HG03378 (cell line): ENCODE data around the gene MRNIP.
A peak's percentile ranks its signal among the peaks of the same experiment; 100 is the strongest.

Experiments used
- ATAC-seq: cut with Tn5 transposase; IDR thresholded peaks from one replicate; pipeline ENCODE4 v1.9.1; 2021; ENCODE audit warnings: mild to moderate bottlenecking, moderate library complexity; ENCODE audit not compliant: unreplicated experiment

MRNIP gene

DNA sequence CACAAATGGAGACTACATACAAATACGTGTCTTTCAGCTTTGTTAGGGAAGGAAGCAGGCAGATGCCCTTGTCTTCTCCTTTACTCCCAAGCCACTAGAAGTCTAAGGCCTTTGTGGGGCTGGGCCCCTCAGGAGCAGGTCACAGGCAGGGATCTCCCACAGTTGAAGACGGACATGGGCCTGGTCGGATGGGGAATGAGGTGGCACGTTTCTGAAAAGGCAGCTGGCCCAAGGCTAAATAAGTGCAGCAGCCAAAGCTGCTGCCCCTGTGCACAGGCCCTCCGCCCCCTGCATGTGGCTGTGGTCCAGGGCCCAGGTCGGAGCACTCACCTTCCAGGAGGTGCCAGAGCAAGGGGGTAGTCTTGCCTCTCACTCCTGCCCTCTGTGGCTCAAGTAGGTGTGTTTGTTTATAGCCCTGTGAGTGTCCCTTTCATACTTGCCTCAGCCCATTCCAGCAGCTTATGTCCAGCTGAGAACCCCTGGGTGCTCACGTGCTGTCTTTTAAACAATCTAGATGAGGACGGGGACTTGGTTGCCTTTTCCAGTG is 36.1 kb downstream of the MRNIP start:
- no peak for ATAC-seq

DNA sequence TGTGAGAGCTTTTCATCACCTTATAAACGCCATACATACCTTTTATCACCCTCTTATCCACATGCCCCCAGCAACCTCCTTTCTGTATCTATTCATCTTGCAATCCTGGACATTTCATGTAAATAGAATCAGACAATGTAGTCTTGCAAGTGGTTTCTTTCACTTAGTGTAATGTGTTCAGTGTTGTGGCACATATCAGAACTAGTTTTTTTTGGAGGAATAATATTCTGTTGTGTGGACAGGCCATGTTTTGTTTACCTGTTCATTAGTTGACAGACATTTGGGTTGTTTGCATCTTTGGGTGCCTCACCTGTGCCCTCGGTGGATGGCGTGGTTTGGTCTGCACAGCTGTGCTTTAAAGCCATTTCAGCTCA is 36.6 kb downstream of the MRNIP start:
- ATAC-seq, result no peak

DNA sequence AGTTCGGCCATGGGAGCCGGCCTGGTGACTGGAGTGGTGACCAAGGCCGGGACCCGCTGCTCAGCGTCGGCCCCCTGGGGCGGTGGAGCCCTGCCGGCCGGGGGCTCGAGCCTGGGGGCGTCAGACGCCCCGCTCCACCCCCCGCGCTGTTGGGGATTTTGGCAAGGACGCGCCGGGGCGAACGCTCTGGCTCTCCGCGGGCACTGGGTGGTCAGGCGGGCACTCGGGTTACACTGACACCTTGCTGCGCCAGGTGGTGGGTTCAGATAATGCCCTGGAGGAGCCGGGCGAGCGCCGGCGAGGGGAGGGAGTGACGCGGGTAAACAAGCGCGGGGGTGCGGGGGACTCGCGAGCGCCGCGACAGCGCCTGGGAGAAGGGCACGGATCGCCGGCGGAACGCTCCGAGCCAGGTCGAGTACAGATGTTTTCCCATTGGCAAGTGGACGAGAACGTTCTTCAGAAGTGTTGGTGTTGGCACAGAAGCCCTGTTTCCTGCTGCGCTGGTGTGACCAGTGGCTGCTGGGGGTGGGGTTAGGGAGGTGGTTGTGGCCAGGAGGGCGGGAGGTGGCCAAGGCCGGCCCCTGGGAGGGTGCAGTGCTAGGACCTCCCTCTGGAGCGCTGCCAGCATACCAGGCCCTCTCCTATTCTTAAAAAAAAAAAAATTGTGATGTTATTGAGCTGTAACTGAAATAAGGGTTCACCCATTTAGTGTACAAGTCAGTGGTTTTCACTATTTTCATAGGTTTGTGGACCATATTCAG is 37.1 kb downstream of the MRNIP start:
- peak; percentile 31 for ATAC-seq

DNA sequence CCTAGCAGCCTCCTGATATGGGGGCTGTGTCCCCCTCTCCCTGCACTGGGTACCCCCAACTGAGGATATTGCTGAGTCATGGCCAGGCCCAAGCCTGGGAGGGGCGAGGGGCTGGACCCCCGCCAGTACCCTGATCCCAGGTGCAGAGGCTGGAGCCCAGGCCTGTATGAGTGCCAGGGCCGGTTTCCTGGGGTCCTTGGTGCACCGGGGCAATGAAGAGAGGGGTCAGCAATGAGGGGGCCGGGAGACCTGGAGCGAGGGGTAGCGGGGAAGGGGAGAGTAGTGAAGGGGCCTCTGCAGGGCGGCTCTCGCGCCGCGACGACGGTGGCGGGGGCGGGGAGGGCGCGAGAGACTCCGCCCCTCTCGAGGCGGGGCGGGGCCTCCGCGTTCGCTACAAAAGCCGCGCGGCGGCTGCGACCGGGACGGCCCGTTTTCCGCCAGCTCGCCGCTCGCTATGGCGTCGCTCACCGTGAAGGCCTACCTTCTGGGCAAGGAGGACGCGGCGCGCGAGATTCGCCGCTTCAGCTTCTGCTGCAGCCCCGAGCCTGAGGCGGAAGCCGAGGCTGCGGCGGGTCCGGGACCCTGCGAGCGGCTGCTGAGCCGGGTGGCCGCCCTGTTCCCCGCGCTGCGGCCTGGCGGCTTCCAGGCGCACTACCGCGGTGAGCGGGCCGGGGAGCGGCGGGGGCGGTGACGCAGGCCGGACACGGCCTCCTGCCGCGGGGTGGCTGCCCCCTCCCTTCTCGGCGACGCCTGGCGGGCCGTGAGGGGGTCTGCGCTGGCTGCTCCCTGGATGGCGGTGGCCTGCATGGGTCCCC is 37.9 kb downstream of the MRNIP start, which contains the start of gene SQSTM1:
SQSTM1 (plus strand) TSS at position 423 of the 815 bp plus-strand sequence; CDS start at position 455, 32 bp downstream.
- peak; percentile 26 for ATAC-seq

DNA sequence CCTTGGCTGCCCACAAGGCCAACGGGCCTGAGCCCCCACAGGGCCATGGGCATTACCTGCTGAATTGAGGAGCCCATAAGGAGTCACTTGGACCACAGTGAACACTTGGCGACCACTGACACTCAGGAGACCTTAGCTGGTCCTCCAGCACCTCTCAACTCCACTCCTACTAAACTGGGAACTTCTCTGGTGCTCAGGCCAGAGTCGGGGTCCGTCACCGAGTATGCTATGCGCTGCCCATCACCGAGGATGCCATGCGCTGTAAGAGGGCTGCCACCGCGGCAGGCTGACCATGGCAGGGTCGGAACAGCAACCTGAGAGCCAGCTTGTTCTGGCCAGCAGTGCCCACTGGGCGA is 38.5 kb downstream of the MRNIP start:
- no peak for ATAC-seq

DNA sequence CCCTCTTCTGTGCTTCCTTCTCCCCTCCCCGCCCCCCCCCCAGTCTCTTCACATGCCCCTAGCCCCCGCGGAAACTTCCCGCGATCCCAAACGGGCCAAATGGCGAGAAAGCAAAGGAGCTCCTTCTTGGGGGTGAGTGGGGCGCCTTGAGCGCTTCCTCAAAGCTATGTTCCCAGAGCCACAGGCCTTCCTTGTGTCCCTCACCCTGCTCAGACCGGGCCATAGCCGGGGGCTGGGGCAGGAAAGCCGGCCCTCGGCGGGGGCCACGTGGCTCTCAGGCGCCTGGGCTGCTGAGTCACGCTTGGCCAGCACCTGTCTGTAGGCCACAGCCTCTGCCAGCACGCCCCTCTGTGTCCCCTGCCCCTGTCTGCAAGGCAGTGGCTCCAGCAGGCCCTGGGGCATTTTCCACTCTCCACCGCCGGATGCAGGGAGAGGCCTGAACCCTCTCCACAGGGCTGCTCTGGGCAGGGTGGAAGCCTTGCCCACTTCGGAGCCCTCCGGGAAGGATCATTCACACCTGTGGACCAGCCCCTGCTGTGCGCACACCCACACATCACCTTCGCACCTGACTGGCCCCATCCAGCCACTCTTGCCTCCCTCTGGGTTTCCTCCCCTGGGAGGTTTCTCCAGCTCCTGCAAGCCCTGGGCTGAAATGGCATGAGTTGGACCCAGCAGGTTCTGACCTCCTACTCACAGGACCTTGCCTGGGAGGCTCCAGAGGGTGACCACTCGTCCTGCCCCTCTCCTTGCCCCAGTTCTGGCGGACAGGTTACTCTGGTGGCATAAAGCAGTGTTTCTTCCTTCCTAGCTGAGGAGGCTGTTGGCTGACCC is 39.1 kb downstream of the MRNIP start:
- ATAC-seq, result peak; percentile 18

DNA sequence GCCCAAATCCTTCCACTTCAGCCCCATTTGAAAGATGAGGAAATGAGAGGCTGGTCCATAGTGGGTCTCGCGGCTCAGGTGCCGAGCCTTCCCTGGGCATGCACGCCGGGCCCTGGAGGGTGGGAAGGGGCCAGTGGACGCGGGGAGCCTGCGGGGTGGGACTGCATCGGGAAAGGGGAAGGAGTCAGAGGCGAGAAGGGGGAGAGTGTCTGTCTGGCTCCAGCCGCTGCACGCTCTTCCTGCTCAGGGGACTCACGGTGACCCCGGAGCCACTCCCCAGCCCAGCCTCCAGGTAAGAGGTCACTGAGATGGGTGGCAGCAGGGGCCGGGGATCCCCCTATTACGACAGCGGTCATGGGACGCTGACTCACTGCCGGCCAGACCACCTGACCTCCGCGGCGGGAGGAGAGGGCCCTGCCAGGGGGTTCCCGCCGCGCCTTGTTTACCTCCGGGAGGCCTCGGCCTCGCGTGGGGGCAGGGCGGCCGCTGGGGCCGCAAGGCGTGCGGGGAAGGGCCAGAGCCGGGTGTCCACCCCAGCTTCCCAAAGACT is 39.8 kb downstream of the MRNIP start:
- peak; percentile 55 for ATAC-seq

DNA sequence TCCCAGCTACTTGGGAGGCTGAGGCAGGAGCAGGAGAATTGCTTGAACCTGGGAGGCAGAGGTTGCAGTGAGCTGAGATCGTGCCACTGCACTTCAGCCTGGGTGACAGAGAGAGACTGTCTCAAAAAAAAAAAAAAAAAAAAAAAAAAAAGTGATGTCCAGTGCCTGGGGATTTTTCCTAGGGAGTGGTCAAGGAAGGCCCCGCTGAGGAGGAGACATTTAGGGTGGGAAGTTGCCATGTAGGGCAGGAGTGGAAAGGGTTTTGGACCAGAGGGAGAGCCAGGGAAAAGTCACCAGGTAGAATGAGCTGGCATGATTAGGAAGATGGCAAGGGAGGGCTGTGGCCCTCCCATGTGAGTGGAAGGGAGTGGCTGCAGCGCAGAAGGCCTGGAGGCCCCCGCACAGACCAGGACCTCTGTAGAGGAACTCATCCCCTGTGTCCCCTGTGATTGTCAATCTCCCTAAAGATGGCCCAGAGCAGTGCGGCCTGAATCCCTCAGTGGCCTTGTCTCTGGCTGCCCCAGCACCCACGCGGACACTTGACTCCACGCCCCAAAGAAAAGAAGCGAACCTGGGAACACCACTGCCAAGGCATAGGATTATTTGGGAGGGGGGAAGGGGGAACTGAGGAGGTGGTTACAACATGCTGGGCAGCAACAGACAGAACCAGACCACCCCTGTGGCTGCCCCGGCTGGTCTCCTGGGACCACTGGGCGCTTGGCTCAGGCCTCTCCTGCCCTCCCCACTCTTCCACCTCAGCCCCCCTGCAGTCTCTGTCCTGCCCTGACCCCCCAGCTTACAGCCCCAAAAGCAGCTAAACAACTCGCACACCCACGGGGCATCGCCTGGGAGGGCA is 40.5 kb downstream of the MRNIP start:
- ATAC-seq, result no peak

DNA sequence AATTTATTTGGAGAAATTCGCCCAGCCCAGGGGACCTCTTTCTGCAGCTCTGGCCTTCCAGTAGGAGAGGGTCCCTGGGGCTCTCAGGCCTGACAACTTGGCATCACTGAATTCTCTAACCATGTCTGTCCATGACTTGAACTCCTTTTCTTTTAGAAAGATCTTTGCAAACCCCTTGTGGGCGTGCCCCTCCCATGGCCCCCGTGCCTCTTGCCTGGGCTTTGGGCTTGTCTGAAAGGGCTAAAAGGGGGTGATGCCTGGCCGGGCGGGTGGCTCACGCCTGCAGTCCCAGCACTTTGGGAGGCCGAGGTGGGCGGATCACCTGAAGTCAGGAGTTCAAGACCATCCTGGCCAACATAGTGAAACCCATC is 41.2 kb downstream of the MRNIP start:
- ATAC-seq, result no peak

DNA sequence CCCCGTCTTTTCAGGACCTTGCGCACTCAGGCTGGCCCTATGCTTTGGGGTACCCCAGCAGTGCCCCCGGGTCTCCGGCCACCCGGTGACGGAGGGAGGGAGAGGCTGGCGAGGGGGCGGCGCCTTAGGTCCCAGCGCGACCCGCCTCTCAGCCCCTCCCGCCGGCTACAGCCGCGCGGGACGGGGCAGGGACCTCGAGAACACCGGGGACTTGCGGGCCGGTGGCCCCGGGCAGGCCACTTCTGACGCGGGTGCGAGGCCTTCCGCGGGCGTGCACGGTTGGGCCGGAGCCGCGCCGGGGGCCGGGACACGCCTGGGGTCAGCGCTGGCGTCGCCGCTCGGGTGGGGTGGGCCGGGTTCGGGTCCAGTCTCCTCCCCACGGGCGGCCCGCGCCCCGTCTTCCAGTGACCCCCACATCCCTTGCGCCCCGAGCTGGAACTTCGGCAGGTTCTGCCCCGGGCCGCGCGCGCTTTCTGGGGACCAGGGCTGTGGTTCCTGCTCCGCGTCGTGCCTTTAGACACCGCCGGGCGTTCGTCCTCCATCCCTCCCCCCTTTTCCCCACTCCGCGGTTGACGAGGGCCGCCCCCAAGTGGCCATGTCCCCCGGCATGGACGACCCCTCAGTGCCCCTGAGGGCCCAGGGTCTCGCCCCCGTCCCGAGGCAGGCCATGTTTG is 41.7 kb downstream of the MRNIP start:
- ATAC-seq, result no peak

DNA sequence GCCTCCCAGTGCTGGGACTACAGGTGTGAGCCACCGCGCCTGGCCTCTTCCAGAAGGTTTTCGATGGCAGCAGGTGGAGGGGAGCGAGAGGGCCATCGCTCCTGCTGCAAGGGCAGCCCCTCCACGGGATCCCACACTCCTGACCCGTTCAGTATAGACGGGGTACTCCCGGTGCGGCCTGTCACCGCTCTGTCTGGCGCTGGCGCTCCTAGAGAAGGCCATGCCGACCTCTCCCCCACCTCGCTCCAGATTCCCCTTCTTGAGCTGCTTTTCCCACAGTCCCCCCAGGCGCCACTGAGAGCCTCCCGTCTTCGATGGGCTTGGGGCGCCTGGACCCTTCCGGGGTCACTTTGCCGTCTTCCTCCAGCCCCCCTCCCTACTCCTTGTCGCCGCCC is 42.2 kb downstream of the MRNIP start:
- ATAC-seq, result no peak

DNA sequence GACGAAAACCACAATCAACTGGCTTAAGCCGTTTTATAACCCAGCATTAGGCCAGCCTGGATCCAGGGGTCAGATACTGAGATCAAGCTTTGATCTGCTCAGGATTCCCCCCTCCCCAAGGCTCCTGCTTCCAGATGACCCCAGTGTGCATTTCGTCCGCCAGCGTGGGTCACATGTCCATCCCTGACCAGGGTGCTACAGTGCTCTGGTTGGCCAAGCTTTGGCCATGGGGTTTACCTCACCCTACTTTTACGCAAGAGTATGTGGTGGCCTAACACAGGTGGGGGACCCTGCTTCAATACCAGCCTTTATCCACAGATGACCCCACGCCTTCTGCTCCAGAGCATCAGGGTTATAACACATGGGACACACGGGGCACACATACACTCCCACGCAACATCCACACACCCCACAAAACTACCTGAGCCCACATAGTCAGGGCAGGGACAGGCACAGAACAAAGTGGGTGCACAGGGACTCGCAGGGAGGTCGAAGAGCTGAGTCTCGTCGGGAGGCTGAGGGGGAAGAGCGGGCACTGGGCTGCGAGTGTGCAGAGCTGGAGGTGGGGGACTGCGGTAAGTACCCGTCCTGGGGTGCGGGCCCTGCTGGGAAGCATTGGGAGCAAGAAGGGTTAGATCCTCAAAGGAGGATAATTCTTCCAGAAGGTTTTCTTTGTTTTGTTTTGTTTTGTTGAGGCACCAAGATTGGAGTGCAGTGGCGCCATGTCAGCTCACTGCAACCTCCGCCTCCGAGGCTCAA is 42.9 kb downstream of the MRNIP start:
- ATAC-seq, result no peak

DNA sequence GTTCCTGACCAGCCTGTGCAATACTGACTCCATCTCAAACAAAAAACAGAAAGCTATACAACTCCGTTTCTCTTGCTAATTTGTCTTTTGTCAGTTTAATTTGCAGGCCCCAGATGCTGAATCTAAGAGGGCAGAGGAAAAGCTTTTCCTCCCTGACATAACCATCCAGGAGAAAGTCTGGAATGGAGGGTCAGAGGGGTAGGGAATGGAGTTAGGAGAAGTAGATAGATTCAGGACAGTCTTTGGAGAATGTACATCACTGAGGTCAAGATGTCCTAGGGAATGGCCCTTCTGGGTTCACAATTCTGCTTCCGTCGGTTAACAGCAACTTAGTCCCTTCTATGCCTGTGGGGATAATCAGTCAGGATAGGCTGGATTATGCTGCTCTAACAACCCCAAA is 44.5 kb downstream of the MRNIP start:
- no peak for ATAC-seq

DNA sequence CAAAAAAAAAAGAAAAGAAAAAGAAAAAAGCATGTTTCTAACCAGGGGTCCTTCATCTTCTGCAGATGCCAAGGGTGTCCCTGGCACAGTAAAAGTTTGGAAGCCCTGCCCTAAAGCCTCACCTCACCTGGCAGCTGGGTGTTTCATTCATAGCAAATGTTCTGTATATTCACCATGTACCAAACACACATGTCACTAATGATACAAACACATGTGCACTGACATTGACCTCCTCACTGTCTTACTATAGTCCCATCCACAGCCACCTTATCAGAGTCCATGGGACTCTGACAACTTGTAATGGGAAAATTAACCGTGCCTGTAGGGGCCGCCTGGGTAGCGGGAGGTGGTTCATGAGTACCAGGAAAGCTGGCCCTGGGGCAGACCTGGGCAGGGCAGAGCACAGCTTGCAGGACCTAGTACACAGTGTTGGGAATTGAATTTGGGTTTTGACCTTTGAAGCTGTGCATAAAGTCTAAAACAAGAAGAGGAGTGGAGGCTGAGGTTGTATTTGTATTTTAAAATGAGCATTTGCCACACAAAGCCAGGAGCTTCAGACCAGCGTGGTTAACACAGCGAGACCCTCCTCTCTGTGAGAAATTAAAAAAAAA is 45.5 kb downstream of the MRNIP start:
- no peak for ATAC-seq

DNA sequence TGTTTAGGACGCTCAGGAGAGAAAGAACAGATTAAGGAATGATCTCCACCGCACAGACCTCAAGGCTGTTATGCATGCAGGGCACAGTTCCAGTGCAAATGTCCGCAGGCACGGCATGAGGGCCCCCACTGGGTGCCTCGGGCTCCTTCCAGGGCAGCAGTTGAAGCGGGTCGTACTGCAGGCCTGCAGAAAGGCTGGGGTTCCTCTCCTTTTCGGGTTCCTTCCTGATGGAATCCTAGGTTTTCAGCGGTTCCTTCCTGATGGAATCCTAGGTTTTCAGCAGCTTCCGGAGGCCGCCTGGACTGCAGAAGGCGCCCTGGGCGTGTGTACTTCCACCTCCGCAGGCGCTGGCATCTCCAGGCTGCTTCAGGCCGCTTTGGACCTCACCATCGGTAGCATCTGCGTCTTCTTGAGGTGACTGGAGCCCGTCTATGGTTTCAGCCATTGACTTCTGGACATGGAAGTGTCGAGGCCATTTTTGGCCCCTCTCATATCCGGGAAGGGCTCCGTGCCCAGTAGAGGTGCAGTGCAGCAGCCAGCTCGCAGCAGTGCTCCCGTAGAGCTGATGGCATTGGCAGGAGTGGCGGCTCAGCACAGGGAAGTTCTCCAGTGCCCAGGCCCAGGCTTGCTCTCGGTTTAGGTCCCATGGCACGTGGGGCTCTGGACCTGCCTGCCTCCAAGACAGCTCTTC is 46.3 kb downstream of the MRNIP start:
- no peak for ATAC-seq

DNA sequence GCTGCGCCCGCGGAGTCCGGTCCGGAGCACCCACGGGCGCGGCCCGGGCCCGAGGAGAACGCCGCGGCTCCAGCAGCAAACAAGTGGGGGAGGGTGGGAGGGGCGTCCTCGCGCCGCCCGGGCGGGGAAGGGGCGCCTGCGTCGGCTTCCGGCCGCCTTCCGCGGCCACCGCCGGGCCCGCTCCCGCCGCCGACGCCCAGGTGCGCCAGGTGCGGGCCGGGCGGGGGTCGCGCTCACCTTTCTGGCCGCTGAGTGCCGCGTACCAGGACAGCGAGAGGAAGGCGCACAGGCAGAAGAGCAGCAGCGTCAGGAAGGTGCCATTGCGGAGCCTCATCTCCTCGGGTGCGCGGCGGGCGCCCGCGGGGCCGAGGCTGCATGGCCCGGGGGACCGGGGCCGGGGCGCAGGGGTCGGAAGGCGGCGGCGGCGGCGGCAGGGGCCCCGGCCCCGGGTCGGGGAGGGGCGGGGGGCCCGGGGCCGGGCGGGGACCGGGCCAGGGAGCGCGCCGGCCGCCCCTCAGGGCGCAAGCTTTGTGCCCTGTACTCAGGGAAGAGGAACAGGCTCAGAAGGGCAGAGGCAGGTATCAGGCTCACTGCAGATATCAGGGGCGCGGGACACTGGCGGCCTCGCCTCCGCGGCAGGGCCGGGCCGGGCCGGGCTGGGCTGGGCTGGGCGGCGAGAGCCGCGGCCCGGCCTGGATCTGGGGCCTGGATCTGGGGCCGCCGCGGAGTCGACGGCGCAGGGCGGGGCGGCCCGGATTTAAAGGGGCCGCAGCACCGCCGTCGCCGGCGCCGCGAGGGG is 52.2 kb downstream of the MRNIP start, which contains the start of gene MGAT4B:
MGAT4B (minus strand) TSS at position 617 of the 799 bp plus-strand sequence; CDS start at position 334, 283 bp downstream.
- peak; percentile 30 for ATAC-seq
